Trophoblast cell (in vitro differentiated cells and primary cell): ENCODE measurements around the gene PPARG.

Experiments
- DNase-seq, 2 donors: peaks; one replicate each; pipeline ENCODE4 v3.0.0-alpha.2; 2016
- H2AFZ ChIP-seq: 2 replicates; pipeline ENCODE4 v1.6.1; 2013; ENCODE audit warnings: low read length, moderate library complexity, mild to moderate bottlenecking; ENCODE audit not compliant: insufficient read depth, poor library complexity
- H2AK5ac ChIP-seq: 2 replicates; pipeline ENCODE4 v1.6.1; 2013; ENCODE audit warnings: mild to moderate bottlenecking, low read length
- H2BK120ac ChIP-seq: 2 replicates; pipeline ENCODE4 v1.6.1; 2013; ENCODE audit warnings: low read length, mild to moderate bottlenecking, moderate library complexity; ENCODE audit not compliant: insufficient read depth, poor library complexity
- H2BK12ac ChIP-seq: 2 replicates; pipeline ENCODE4 v1.6.1; 2013; ENCODE audit warnings: mild to moderate bottlenecking, low read length, moderate library complexity
- H2BK5ac ChIP-seq: 2 replicates; pipeline ENCODE4 v1.6.1; 2013; ENCODE audit warnings: low read length, low read depth, moderate library complexity, mild to moderate bottlenecking; ENCODE audit not compliant: poor library complexity
- H3K14ac ChIP-seq: 2 replicates; pipeline ENCODE4 v1.6.1; 2013; ENCODE audit warnings: mild to moderate bottlenecking, low read length
- H3K18ac ChIP-seq: 2 replicates; pipeline ENCODE4 v1.6.1; 2013; ENCODE audit warnings: mild to moderate bottlenecking, low read length
- H3K23ac ChIP-seq: 2 replicates; pipeline ENCODE4 v1.6.1; 2013; ENCODE audit warnings: low read length
- H3K27ac ChIP-seq: 2 replicates; pipeline ENCODE4 v1.5.1; 2013; ENCODE audit warnings: low read depth, mild to moderate bottlenecking, inconsistent platforms, low read length, moderate library complexity
- H3K27me3 ChIP-seq: 2 replicates; pipeline ENCODE4 v1.6.1; 2013; ENCODE audit warnings: inconsistent platforms, mild to moderate bottlenecking, low read length, moderate library complexity; ENCODE audit not compliant: insufficient read depth
- H3K36me3 ChIP-seq, 2 experiments: 1 replicate in 1 of 2; 2 replicates in 1 of 2; pipeline ENCODE4 v1.6.1; 2013; ENCODE audit warnings: low read length in 2 of 2, mild to moderate bottlenecking in 2 of 2, moderate library complexity in 1 of 2; ENCODE audit not compliant: insufficient read depth in 2 of 2, control insufficient read depth in 1 of 2
- H3K4ac ChIP-seq: 2 replicates; pipeline ENCODE4 v1.6.1; 2013; ENCODE audit warnings: low read depth, mild to moderate bottlenecking, low read length, moderate library complexity
- H3K4me1 ChIP-seq, 2 experiments: 1 replicate in 1 of 2; 2 replicates in 1 of 2; pipeline ENCODE4 v1.6.1; 2013; ENCODE audit warnings: low read length in 2 of 2, mild to moderate bottlenecking in 2 of 2, moderate library complexity in 1 of 2; ENCODE audit not compliant: insufficient read depth in 2 of 2, control insufficient read depth in 1 of 2
- H3K4me2 ChIP-seq: 2 replicates; pipeline ENCODE4 v1.6.1; 2013; ENCODE audit warnings: inconsistent platforms, mild to moderate bottlenecking, low read length, moderate library complexity
- H3K4me3 ChIP-seq: 2 replicates; pipeline ENCODE4 v1.5.1; 2013; ENCODE audit warnings: mild to moderate bottlenecking, low read depth, low read length, inconsistent platforms
- H3K79me1 ChIP-seq: one replicate; pipeline ENCODE4 v1.6.1; 2013; ENCODE audit warnings: low read length
- H3K79me2 ChIP-seq: 2 replicates; pipeline ENCODE4 v1.6.1; 2013; ENCODE audit warnings: low read length, mild to moderate bottlenecking; ENCODE audit not compliant: control insufficient read depth, insufficient read depth, poor library complexity
- H3K9ac ChIP-seq: 2 replicates; pipeline ENCODE4 v1.6.1; 2013; ENCODE audit warnings: mild to moderate bottlenecking, low read length
- H3K9me3 ChIP-seq: 2 replicates; pipeline ENCODE4 v1.6.1; 2013; ENCODE audit warnings: low read depth, mild to moderate bottlenecking, control low read depth, inconsistent platforms, low read length; ENCODE audit not compliant: insufficient read depth
- H4K12ac ChIP-seq: 2 replicates; pipeline ENCODE4 v1.6.1; 2013; ENCODE audit warnings: low read depth, mild to moderate bottlenecking, low read length, moderate library complexity
- H4K8ac ChIP-seq: 2 replicates; pipeline ENCODE4 v1.6.1; 2013; ENCODE audit warnings: low read depth, mild to moderate bottlenecking, low read length, moderate library complexity
- H4K91ac ChIP-seq: one replicate; pipeline ENCODE4 v1.6.1; 2013; ENCODE audit warnings: low read depth, mild to moderate bottlenecking, low read length, moderate library complexity
- WGBS: extraction: QIAGEN DNeasy Blood & Tissue Kit; methylation state at CpG from one replicate; pipeline ENCODE4 v1.1.7; 2013; ENCODE audit warnings: missing lambda C conversion rate; ENCODE audit not compliant: insufficient read length, insufficient coverage; ENCODE audit errors: extremely low coverage; 5-methylcytosine and 5-hydroxymethylcytosine counted together

PPARG gene

GRCh38 chr3:12440927-12441714, 152.3 kb downstream of the PPARG start:
- H3K4me2 ChIP-seq, result no peak overlapping the region
- no CpG with 5 or more reads among the region's 21 CpGs for WGBS
- H3K9me3 ChIP-seq, result no peaks in the 10 kb centered on the region
- no peak overlapping the region for H2AFZ ChIP-seq
- H3K4me3 ChIP-seq, result no peak overlapping the region
- H2AK5ac ChIP-seq, result peak overlapping the region; percentile 13
- H3K9ac ChIP-seq, result no peak overlapping the region
- H4K91ac ChIP-seq, result peak overlapping the region; percentile 19
- peak overlapping the region; percentile 8 for H2BK120ac ChIP-seq
- no peak overlapping the region for H4K8ac ChIP-seq
- H3K23ac ChIP-seq, result no peak overlapping the region
- H3K27ac ChIP-seq, result no peak overlapping the region
- H3K27me3 ChIP-seq, result no peaks in the 10 kb centered on the region
- H3K36me3 ChIP-seq, result no peaks in the 10 kb centered on the region
- H2BK5ac ChIP-seq, result no peak overlapping the region
- no peaks in the 10 kb centered on the region for H3K79me2 ChIP-seq
- H3K18ac ChIP-seq, result no peak overlapping the region
- no peak overlapping the region for H3K4ac ChIP-seq
- peaks cover 26% of the 10 kb centered on the region for H3K79me1 ChIP-seq
- peak overlapping the region; percentile 73 for H2BK12ac ChIP-seq
- H3K14ac ChIP-seq, result no peak overlapping the region
- H3K4me1 ChIP-seq, result peaks cover 23 to 39% of the 10 kb centered on the region in 2 experiments
- no peak for DNase-seq
- no peak overlapping the region for H4K12ac ChIP-seq

GRCh38 chr3:12442654-12443501, 154.0 kb downstream of the PPARG start:
- no CpG with 5 or more reads among the region's 20 CpGs for WGBS
- no peak overlapping the region for H3K4me2 ChIP-seq
- peak overlapping the region; percentile 23 for H2BK12ac ChIP-seq
- H3K4ac ChIP-seq, result no peak overlapping the region
- no peak overlapping the region for H4K12ac ChIP-seq
- H3K14ac ChIP-seq, result no peak overlapping the region
- H3K27ac ChIP-seq, result no peak overlapping the region
- H3K79me1 ChIP-seq, result peaks cover 26% of the 10 kb centered on the region
- H3K27me3 ChIP-seq, result no peaks in the 10 kb centered on the region
- H3K4me1 ChIP-seq, result peaks cover 23 to 38% of the 10 kb centered on the region in 2 experiments
- H3K36me3 ChIP-seq, result no peaks in the 10 kb centered on the region
- H3K79me2 ChIP-seq, result no peaks in the 10 kb centered on the region
- H3K23ac ChIP-seq, result no peak overlapping the region
- H3K9me3 ChIP-seq, result no peaks in the 10 kb centered on the region
- no peak overlapping the region for H3K4me3 ChIP-seq
- H2AFZ ChIP-seq, result no peak overlapping the region
- DNase-seq, result peak; percentile 97 to 99
- no peak overlapping the region for H3K18ac ChIP-seq
- H2BK120ac ChIP-seq, result peak overlapping the region; percentile 48
- H4K91ac ChIP-seq, result peak overlapping the region; percentile 54
- no peak overlapping the region for H3K9ac ChIP-seq
- no peak overlapping the region for H2BK5ac ChIP-seq
- peak overlapping the region; percentile 2 for H4K8ac ChIP-seq
- H2AK5ac ChIP-seq, result no peak overlapping the region

- no CpG with 5 or more reads among the region's 10 CpGs for WGBS
- DNase-seq, result no peak
- peak overlapping the region; percentile 14 for H4K12ac ChIP-seq
These were observed 155.1 kb downstream of the PPARG start for GRCh38 chr3:12443781-12444522.

More at GRCh38 chr3:12443781-12444522, 155.1 kb downstream of the PPARG start:
- Histone ChIP-seq H2AFZ (peak overlapping the region; percentile 44), H3K23ac (no peak overlapping the region), H2BK120ac (peak overlapping the region; percentile 85), H3K79me1 (peaks cover 27% of the 10 kb centered on the region), H2BK12ac (peak overlapping the region; percentile 32), H3K18ac (peak overlapping the region; percentile 30), H3K4me2 (peak overlapping the region; percentile 42), H4K8ac (peak overlapping the region; percentile 40), H3K79me2 (no peaks in the 10 kb centered on the region), H3K9ac (no peak overlapping the region), H3K9me3 (no peaks in the 10 kb centered on the region), H3K4ac (peak overlapping the region; percentile 57), H4K91ac (peak overlapping the region; percentile 91), H3K27ac (peak overlapping the region; percentile 84), H2BK5ac (peak overlapping the region; percentile 84), H3K36me3 (no peaks in the 10 kb centered on the region), H3K4me3 (no peak overlapping the region), H3K14ac (peak overlapping the region; percentile 81), H3K27me3 (no peaks in the 10 kb centered on the region), H3K4me1 (peaks cover 25 to 36% of the 10 kb centered on the region in 2 experiments), H2AK5ac (no peak overlapping the region)
